SK-N-SH (cell line): ENCODE results near the gene TTLL7. TPM values are rescaled to one million over a fixed set of nuclear protein-coding genes. Genes with fewer than 3 reads are reported as not detected.

Source experiments
- CTCF ChIA-PET: fragments of 300-600, 350-600 bp; formaldehyde crosslinking; extraction: SDS; loops from one replicate; lab custom pipeline; 2021; lab: Yijun Ruan, JAX
- POLR2A ChIA-PET: fragments of 350-600 bp; sonication (Branson Sonifier 250); formaldehyde crosslinking; extraction: SDS; loops from one replicate; lab custom pipeline; 2020; ENCODE audit warnings: antibody characterized with exemption, inconsistent platforms; lab: Yijun Ruan, JAX
- DNase-seq: peaks from one replicate; pipeline ENCODE4 v3.0.0; 2012
- H2AFZ ChIP-seq: fragments of 200-600 bp; sonication (generic); 2 replicates; pipeline ENCODE4 v1.8.1; 2016; ENCODE audit warnings: antibody characterized with exemption, mild to moderate bottlenecking, low read depth
- H3F3A ChIP-seq: fragments of 200-600 bp; sonication (generic); replicated peaks from 2 replicates; pipeline ENCODE3; 2016; ENCODE audit warnings: antibody characterized with exemption, mild to moderate bottlenecking; ENCODE audit not compliant: insufficient read depth
- H3K27ac ChIP-seq, 2 experiments: fragments of 200-500 bp in 1 of 2; fragments of 200-600 bp in 1 of 2; sonication (Bioruptor generic) in 1 of 2; sonication (generic), shearing (Covaris generic) in 1 of 2; 2 replicates each; pipeline versions ENCODE4 v1.5.1 to v1.6.1; 2014 to 2016; ENCODE audit warnings: low read depth in 2 of 2, inconsistent platforms in 1 of 2, low read length in 1 of 2, mild to moderate bottlenecking in 1 of 2, mixed read lengths in 1 of 2
- H3K27me3 ChIP-seq: fragments of 200-600 bp; sonication (generic), shearing (Covaris generic); 2 replicates; pipeline ENCODE4 v1.6.1; 2016; ENCODE audit warnings: mixed run types; ENCODE audit not compliant: insufficient read depth
- H3K36me3 ChIP-seq, 2 experiments: fragments of 200-500 bp in 1 of 2; fragments of 200-600 bp in 1 of 2; sonication (Bioruptor generic) in 1 of 2; sonication (generic) in 1 of 2; replicated peaks in 1 of 2; 2 replicates each; pipeline versions ENCODE3 to v1.5.1; 2014 to 2016; ENCODE audit warnings: low read length in 1 of 2, mild to moderate bottlenecking in 1 of 2; ENCODE audit not compliant: insufficient read depth in 2 of 2, control insufficient read depth in 1 of 2
- H3K4me1 ChIP-seq, 2 experiments: fragments of 200-500 bp in 1 of 2; fragments of 200-600 bp in 1 of 2; sonication (Bioruptor generic) in 1 of 2; sonication (generic), shearing (Covaris generic) in 1 of 2; 2 replicates each; pipeline versions ENCODE4 v1.5.1 to v1.6.1; 2014 to 2016; ENCODE audit warnings: low read depth in 1 of 2, low read length in 1 of 2, mixed run types in 1 of 2; ENCODE audit not compliant: insufficient read depth in 2 of 2, control insufficient read depth in 1 of 2
- H3K4me2 ChIP-seq: fragments of 200-600 bp; sonication (generic), shearing (Covaris generic); 2 replicates; pipeline ENCODE4 v1.6.1; 2017; ENCODE audit warnings: mixed run types
- H3K4me3 ChIP-seq, 2 experiments: fragments of 200-500 bp in 1 of 2; fragments of 200-600 bp in 1 of 2; sonication (Bioruptor generic) in 1 of 2; sonication (generic), shearing (Covaris generic) in 1 of 2; 2 replicates each; pipeline versions ENCODE4 v1.5.1 to v1.8.1; 2014 to 2016; ENCODE audit warnings: low read depth in 2 of 2, inconsistent platforms in 1 of 2, low read length in 1 of 2, mild to moderate bottlenecking in 1 of 2, mixed read lengths in 1 of 2, moderate library complexity in 1 of 2
- H3K79me2 ChIP-seq: fragments of 200-600 bp; sonication (generic); 2 replicates; pipeline ENCODE4 v1.8.1; 2017; ENCODE audit warnings: mild to moderate bottlenecking; ENCODE audit not compliant: insufficient read depth
- H3K9ac ChIP-seq: fragments of 200-600 bp; sonication (generic); 2 replicates; pipeline ENCODE4 v1.6.1; 2017; ENCODE audit warnings: mixed run types
- H3K9me2 ChIP-seq: fragments of 200-600 bp; sonication (generic); 2 replicates; pipeline ENCODE4 v1.6.1; 2017; ENCODE audit warnings: mixed run types
- H3K9me3 ChIP-seq: fragments of 200-600 bp; sonication (generic); 2 replicates; pipeline ENCODE4 v1.6.1; 2017; ENCODE audit warnings: mixed run types, mild to moderate bottlenecking, moderate library complexity
- H4K20me1 ChIP-seq: fragments of 200-600 bp; sonication (generic); 2 replicates; pipeline ENCODE4 v1.6.1; 2017; ENCODE audit warnings: mild to moderate bottlenecking, mixed run types; ENCODE audit not compliant: insufficient read depth
- EP300 ChIP-seq, 2 experiments: IDR thresholded peaks; 2 replicates each; pipeline versions ENCODE4 v1.4.0 to v1.6.1; 2012; ENCODE audit warnings: borderline replicate concordance in 1 of 2, low read depth in 1 of 2, low read length in 1 of 2
- EZH2phosphoT487 ChIP-seq: fragments of 200-600 bp; sonication (generic); IDR thresholded peaks from 2 replicates; pipeline ENCODE4 v1.6.1; 2017; ENCODE audit warnings: low read depth, mixed run types, mild to moderate bottlenecking, antibody characterized with exemption, moderate library complexity, borderline replicate concordance
- FOSL2 ChIP-seq: IDR thresholded peaks from 2 replicates; pipeline ENCODE4 v1.4.0; 2012; ENCODE audit warnings: low read depth, mild to moderate bottlenecking, moderate library complexity, borderline replicate concordance
- FOXM1 ChIP-seq: IDR thresholded peaks from 2 replicates; pipeline ENCODE4 v1.4.0; 2012; ENCODE audit warnings: low read depth, mild to moderate bottlenecking
- GATA2 ChIP-seq: sonication (generic); formaldehyde crosslinking; IDR thresholded peaks from 2 replicates; pipeline ENCODE4 v1.5.0; 2020; ENCODE audit warnings: mild to moderate bottlenecking, missing genetic modification reagents
- IRF3 ChIP-seq: fragments of 150-350 bp; IDR thresholded peaks from 2 replicates; pipeline ENCODE4 v1.6.1; 2016; ENCODE audit warnings: mild to moderate bottlenecking, low read depth, low read length
- JUND ChIP-seq: IDR thresholded peaks from 2 replicates; pipeline ENCODE4 v1.4.0; 2012
- MXI1 ChIP-seq: IDR thresholded peaks from 2 replicates; pipeline ENCODE4 v1.6.1; 2012; ENCODE audit warnings: mild to moderate bottlenecking, low read depth, low read length, improper control_type of control experiment
- NFIC ChIP-seq: IDR thresholded peaks from 2 replicates; pipeline ENCODE4 v1.4.0; 2012; ENCODE audit warnings: borderline replicate concordance
- NRF1 ChIP-seq: IDR thresholded peaks from 2 replicates; pipeline ENCODE4 v1.6.1; 2012; ENCODE audit warnings: low read depth, mild to moderate bottlenecking, low read length
- RCOR1 ChIP-seq: fragments of 150-350 bp; IDR thresholded peaks from 2 replicates; pipeline ENCODE4 v1.6.1; 2017; ENCODE audit warnings: antibody characterized with exemption, low read length
- TCF12 ChIP-seq: IDR thresholded peaks from 2 replicates; pipeline ENCODE4 v1.4.0; 2012
- YY1 ChIP-seq: IDR thresholded peaks from 2 replicates; pipeline ENCODE4 v1.4.0; 2012; ENCODE audit warnings: low read depth, mild to moderate bottlenecking
- ZBTB33 ChIP-seq: IDR thresholded peaks from 2 replicates; pipeline ENCODE4 v1.4.0; 2012; ENCODE audit warnings: low read depth, borderline replicate concordance
- WGBS: methylation state at CpG from one replicate; pipeline ENCODE4 v1.1.6; 2017; ENCODE audit warnings: low lambda C conversion rate; 5-methylcytosine and 5-hydroxymethylcytosine counted together
- polyA plus RNA-seq, 3 experiments: library from polyadenylated mRNA; depleted of rRNA; stranded (reverse); fragments of >200 nt; gene quantifications; 2 replicates each; pipeline ENCODE4 v1.2.3, GENCODE V29; 2012
- TF ChIP-seq, protein P1 (sequence below): IDR thresholded peaks from 2 replicates; pipeline ENCODE4; 2012
- TF ChIP-seq, protein P2 (sequence below): IDR thresholded peaks from 2 replicates; pipeline ENCODE4 v1.6.1; 2012; ENCODE audit warnings: mild to moderate bottlenecking, low read depth, low read length, moderate library complexity

Gene TTLL7
- polyA plus RNA-seq, 1 of the 3 experiments (the other 2 are of a cell fraction): 7.3 TPM

DNA sequence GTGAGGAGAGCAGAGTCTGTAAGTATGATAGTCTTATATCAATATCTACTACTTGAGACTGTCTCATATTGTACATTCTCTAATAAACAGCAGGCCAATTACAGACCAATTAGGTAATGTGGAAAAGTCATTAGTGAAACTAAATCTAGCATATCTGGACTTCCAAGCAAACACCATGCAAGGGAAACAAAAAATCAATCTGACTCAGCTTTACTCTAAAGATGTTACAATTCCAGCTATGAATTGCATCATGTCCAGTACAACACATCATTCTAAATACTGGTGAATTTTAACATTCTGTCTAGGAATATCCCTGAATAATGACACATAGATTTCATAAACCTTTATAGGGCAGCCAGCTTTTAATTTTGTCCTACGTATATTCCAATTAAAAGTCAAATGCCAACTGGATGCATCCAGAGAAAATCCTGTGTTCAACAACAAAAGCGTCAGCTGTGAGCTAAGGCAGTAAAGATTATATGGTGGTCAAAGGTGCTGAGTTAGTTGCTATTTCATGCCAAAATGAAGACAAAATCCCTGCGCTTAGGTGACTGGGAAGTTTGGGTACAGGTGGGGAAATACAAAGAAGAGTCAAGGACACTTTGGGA is 159.3 kb downstream of the TTLL7 start:
- no peak overlapping the region for H3K4me3 ChIP-seq
- WGBS: 68% methylated on average over 3 of the region's 3 CpGs
- no peak for TF ChIP-seq YY1
- TF ChIP-seq EP300 (IDR thresholded peaks at IDR 0.05; ENCODE audit: borderline replicate concordance in 1 of 2, low read depth in 1 of 2, low read length in 1 of 2): no peak
- TF ChIP-seq NRF1: no peak
- TF ChIP-seq, protein P1, sequence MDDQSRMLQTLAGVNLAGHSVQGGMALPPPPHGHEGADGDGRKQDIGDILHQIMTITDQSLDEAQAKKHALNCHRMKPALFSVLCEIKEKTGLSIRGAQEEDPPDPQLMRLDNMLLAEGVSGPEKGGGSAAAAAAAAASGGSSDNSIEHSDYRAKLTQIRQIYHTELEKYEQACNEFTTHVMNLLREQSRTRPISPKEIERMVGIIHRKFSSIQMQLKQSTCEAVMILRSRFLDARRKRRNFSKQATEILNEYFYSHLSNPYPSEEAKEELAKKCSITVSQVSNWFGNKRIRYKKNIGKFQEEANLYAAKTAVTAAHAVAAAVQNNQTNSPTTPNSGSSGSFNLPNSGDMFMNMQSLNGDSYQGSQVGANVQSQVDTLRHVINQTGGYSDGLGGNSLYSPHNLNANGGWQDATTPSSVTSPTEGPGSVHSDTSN: no peak
- no peak for TF ChIP-seq TCF12
- no peak for TF ChIP-seq EZH2phosphoT487
- TF ChIP-seq IRF3: no peak
- TF ChIP-seq FOSL2: no peak
- TF ChIP-seq RCOR1: no peak
- TF ChIP-seq GATA2 (CRISPR knock-in tag): no peak
- no peak for TF ChIP-seq MXI1
- no peak for TF ChIP-seq ZBTB33
- TF ChIP-seq, all 33 proteins: peak for 0
- Histone ChIP-seq H3K36me3 (no peaks in the 10 kb centered on the region), H2AFZ (no peak overlapping the region), H3K4me2 (no peak overlapping the region), H3K27me3 (no peaks in the 10 kb centered on the region; the same call in 1 of the 2 replicates), H3K9me2 (no peaks in the 10 kb centered on the region), H3F3A (no peaks in the 10 kb centered on the region), H3K9me3 (no peaks in the 10 kb centered on the region), H3K27ac (no peak overlapping the region), H4K20me1 (no peaks in the 10 kb centered on the region), H3K9ac (no peak overlapping the region), H3K4me1 (no peaks in the 10 kb centered on the region), H3K79me2 (no peaks in the 10 kb centered on the region)
- ChIA-PET CTCF (interaction anchor here (1.4 kb wide), 1 partner anchor 143 kb away, joined by 4 read pairs; no protein-coding TSS in a partner anchor), POLR2A (no interaction called here)
- no peak for DNase-seq

DNA sequence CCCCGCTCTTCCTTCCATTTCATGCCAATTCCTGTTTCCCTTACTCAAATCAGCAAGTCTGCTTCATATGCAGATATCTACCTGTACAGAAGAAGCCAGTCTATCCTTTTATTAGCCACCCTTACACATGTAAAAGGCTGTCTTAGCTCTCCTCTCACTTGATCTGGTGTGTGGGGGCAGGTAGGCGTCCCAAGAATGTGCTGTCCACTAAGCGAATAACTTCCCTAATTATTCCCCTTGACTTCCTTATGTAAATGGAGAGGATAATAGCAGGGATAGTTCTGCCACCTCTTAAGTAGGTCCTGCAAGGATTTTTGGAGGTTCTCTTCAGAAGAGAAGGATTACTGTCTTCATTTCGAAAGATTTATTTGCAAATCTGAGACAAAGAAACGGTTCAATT is 160.4 kb downstream of the TTLL7 start:
- TF ChIP-seq NFIC (no peak), RCOR1 (no peak), YY1 (no peak), IRF3 (no peak), JUND (no peak), FOXM1 (no peak), EP300 (IDR thresholded peaks at IDR 0.05; ENCODE audit: borderline replicate concordance in 1 of 2, low read depth in 1 of 2, low read length in 1 of 2) (no peak), FOSL2 (no peak)
- TF ChIP-seq, protein P2, sequence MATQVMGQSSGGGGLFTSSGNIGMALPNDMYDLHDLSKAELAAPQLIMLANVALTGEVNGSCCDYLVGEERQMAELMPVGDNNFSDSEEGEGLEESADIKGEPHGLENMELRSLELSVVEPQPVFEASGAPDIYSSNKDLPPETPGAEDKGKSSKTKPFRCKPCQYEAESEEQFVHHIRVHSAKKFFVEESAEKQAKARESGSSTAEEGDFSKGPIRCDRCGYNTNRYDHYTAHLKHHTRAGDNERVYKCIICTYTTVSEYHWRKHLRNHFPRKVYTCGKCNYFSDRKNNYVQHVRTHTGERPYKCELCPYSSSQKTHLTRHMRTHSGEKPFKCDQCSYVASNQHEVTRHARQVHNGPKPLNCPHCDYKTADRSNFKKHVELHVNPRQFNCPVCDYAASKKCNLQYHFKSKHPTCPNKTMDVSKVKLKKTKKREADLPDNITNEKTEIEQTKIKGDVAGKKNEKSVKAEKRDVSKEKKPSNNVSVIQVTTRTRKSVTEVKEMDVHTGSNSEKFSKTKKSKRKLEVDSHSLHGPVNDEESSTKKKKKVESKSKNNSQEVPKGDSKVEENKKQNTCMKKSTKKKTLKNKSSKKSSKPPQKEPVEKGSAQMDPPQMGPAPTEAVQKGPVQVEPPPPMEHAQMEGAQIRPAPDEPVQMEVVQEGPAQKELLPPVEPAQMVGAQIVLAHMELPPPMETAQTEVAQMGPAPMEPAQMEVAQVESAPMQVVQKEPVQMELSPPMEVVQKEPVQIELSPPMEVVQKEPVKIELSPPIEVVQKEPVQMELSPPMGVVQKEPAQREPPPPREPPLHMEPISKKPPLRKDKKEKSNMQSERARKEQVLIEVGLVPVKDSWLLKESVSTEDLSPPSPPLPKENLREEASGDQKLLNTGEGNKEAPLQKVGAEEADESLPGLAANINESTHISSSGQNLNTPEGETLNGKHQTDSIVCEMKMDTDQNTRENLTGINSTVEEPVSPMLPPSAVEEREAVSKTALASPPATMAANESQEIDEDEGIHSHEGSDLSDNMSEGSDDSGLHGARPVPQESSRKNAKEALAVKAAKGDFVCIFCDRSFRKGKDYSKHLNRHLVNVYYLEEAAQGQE: no peak
- TF ChIP-seq, all 33 proteins: peak for 0
- no peak overlapping the region for H3K4me2 ChIP-seq
- no peaks in the 10 kb centered on the region for H3K79me2 ChIP-seq
- H2AFZ ChIP-seq: no peak overlapping the region
- no peaks in the 10 kb centered on the region; the same call in 1 of the 2 replicates for H3K9me3 ChIP-seq
- WGBS: 70% methylated on average over 5 of the region's 5 CpGs
- H4K20me1 ChIP-seq: no peaks in the 10 kb centered on the region
- no peaks in the 10 kb centered on the region; the same call in 1 of the 2 replicates for H3K27me3 ChIP-seq
- H3F3A ChIP-seq: no peaks in the 10 kb centered on the region
- H3K36me3 ChIP-seq: no peaks in the 10 kb centered on the region
- POLR2A ChIA-PET: no interaction called here
- no peak overlapping the region for H3K27ac ChIP-seq
- H3K9me2 ChIP-seq: no peaks in the 10 kb centered on the region
- CTCF ChIA-PET: no interaction called here
- H3K4me1 ChIP-seq: no peaks in the 10 kb centered on the region
- DNase-seq: no peak
- no peak overlapping the region for H3K4me3 ChIP-seq
- no peak overlapping the region for H3K9ac ChIP-seq
